Measurements from ENCODE around the gene HNRNPC. TPM values are rescaled to one million over a fixed set of nuclear protein-coding genes. Genes with fewer than 3 reads are reported as not detected.

The HNRNPC gene
- polyA plus RNA-seq, 1 donor (not counting 4 experiments of a cell fraction or from before 2014, with no cell fraction given) = 871 TPM

DNA sequence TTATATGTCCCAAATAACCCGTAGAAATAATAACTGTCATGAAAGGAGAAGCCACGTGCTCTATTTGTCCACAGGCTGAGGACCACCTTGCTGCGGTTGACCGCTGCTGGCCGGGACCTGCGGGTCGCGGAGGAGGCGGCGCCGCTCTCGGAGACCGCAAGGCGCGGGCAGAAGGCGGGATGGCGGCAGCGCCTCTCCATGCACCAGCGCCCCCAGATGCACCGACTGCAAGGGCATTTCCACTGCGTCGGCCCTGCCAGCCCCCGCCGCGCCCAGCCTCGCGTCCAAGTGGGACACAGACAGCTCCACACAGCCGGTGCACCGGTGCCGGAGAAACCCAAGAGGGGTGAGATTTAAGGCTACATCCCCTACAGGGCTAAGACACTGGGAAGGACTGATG lies 31.6 kb upstream of the HNRNPC start:
- no peak for FAIRE-seq
- Histone ChIP-seq H2AFZ (ENCODE audit: control insufficient read depth, low read length) (peak overlapping the region; percentile 58), H3K4me3 (ENCODE audit: control insufficient read depth in 2 of 3, extremely low read depth in 1 of 3, insufficient read depth in 2 of 3, low read depth in 1 of 3, low read length in 3 of 3) (peak overlapping the region in 1 of 3 experiments; percentile 46)

DNA sequence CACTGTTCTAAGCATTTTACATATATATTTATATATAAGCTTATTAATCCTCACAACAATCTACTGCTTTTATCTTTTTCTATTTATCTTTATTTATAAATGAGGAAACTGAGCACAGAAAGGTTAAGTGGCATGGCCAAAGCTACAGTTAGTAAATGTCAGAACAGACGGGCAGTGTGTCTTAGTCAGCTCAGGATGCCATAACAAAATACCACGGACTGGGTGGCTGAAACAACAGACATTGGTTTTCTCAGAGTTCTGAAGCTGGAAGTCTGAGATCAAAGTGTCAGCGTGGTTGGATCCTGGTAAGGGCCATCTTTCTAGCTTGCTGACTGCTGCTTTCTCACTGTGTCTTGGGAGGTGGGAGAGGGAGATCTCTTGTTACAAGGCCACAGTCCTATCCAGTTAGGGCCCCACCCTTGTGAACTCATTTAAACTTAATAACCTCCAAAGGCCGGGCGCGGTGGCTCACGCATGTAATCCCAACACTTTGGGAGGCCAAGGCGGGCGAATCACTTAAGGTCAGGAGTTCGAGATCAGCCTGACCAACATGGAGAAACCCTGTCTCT lies 30.4 kb upstream of the HNRNPC start:
- dilution Hi-C loops (cut with MboI; ENCODE audit: extremely low pct_ligation_motif_present, low sequenced_read_pairs) = no loop called here
- Histone ChIP-seq H2AFZ (ENCODE audit: control insufficient read depth, low read length) (no peak overlapping the region), H3K79me2 (ENCODE audit: control insufficient read depth, insufficient read depth, low read length) (no peaks in the 10 kb centered on the region), H3K9ac (ENCODE audit: control insufficient read depth, extremely low read depth, insufficient read depth, low read length) (no peak overlapping the region), H3K36me3 (ENCODE audit: control insufficient read depth in 2 of 2, extremely low read depth in 1 of 2, insufficient read depth in 2 of 2, low read length in 2 of 2) (no peaks in the 10 kb centered on the region), H3K9me3 (ENCODE audit: control insufficient read depth, low read depth, low read length) (no peaks in the 10 kb centered on the region), H3K4me1 (ENCODE audit: control insufficient read depth, extremely low read depth, insufficient read depth, low read length) (no peaks in the 10 kb centered on the region), H3K4me3 (ENCODE audit: control insufficient read depth in 2 of 3, extremely low read depth in 1 of 3, insufficient read depth in 2 of 3, low read depth in 1 of 3, low read length in 3 of 3) (no peak overlapping the region), H4K20me1 (ENCODE audit: control insufficient read depth, extremely low read depth, insufficient read depth, low read length) (no peaks in the 10 kb centered on the region), H3K27ac (ENCODE audit: control insufficient read depth, insufficient read depth, low read length) (no peak overlapping the region), H3K9me1 (ENCODE audit: control insufficient read depth, extremely low read depth, insufficient read depth, low read length) (no peaks in the 10 kb centered on the region), H3K27me3 (ENCODE audit: control insufficient read depth, extremely low read depth, insufficient read depth, low read length) (peaks cover 8% of the 10 kb centered on the region), H3K4me2 (ENCODE audit: control insufficient read depth, extremely low read depth, insufficient read depth, low read depth, low read length) (no peak overlapping the region)
- TF ChIP-seq, protein P1, sequence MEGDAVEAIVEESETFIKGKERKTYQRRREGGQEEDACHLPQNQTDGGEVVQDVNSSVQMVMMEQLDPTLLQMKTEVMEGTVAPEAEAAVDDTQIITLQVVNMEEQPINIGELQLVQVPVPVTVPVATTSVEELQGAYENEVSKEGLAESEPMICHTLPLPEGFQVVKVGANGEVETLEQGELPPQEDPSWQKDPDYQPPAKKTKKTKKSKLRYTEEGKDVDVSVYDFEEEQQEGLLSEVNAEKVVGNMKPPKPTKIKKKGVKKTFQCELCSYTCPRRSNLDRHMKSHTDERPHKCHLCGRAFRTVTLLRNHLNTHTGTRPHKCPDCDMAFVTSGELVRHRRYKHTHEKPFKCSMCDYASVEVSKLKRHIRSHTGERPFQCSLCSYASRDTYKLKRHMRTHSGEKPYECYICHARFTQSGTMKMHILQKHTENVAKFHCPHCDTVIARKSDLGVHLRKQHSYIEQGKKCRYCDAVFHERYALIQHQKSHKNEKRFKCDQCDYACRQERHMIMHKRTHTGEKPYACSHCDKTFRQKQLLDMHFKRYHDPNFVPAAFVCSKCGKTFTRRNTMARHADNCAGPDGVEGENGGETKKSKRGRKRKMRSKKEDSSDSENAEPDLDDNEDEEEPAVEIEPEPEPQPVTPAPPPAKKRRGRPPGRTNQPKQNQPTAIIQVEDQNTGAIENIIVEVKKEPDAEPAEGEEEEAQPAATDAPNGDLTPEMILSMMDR (optimal IDR thresholded peaks at IDR 0.05 in 1 of 3, IDR thresholded peaks at IDR 0.05 in 1 of 3, conservative IDR thresholded peaks at IDR 0.05 in 1 of 3; ENCODE audit: extremely low read depth in 1 of 3, insufficient read depth in 2 of 3, low read length in 3 of 3) = no peak
- TF ChIP-seq EZH2 (IDR thresholded peaks at IDR 0.05; ENCODE audit: low read length) = no peak
- FAIRE-seq (no peak), DNase-seq (ENCODE audit: low read depth, low spot score) (no peak)

More for the DNA sequence above, 31.6 kb upstream of the HNRNPC start:
- Histone ChIP-seq H4K20me1 (ENCODE audit: control insufficient read depth, extremely low read depth, insufficient read depth, low read length) (no peaks in the 10 kb centered on the region), H3K27ac (ENCODE audit: control insufficient read depth, insufficient read depth, low read length) (no peak overlapping the region), H3K4me2 (ENCODE audit: control insufficient read depth, extremely low read depth, insufficient read depth, low read depth, low read length) (peak overlapping the region; percentile 66), H3K79me2 (ENCODE audit: control insufficient read depth, insufficient read depth, low read length) (no peaks in the 10 kb centered on the region), H3K36me3 (ENCODE audit: control insufficient read depth in 2 of 2, extremely low read depth in 1 of 2, insufficient read depth in 2 of 2, low read length in 2 of 2) (no peaks in the 10 kb centered on the region), H3K9me1 (ENCODE audit: control insufficient read depth, extremely low read depth, insufficient read depth, low read length) (no peaks in the 10 kb centered on the region), H3K27me3 (ENCODE audit: control insufficient read depth, extremely low read depth, insufficient read depth, low read length) (peaks cover 8% of the 10 kb centered on the region), H3K9me3 (ENCODE audit: control insufficient read depth, low read depth, low read length) (no peaks in the 10 kb centered on the region), H3K4me1 (ENCODE audit: control insufficient read depth, extremely low read depth, insufficient read depth, low read length) (no peaks in the 10 kb centered on the region), H3K9ac (ENCODE audit: control insufficient read depth, extremely low read depth, insufficient read depth, low read length) (no peak overlapping the region)
- dilution Hi-C loops (cut with MboI; ENCODE audit: extremely low pct_ligation_motif_present, low sequenced_read_pairs) = no loop called here
- DNase-seq (ENCODE audit: low read depth, low spot score) = no peak
- TF ChIP-seq EZH2 (IDR thresholded peaks at IDR 0.05; ENCODE audit: low read length) = peak; percentile 76
- TF ChIP-seq, protein P1 (optimal IDR thresholded peaks at IDR 0.05 in 1 of 3, IDR thresholded peaks at IDR 0.05 in 1 of 3, conservative IDR thresholded peaks at IDR 0.05 in 1 of 3; ENCODE audit: extremely low read depth in 1 of 3, insufficient read depth in 2 of 3, low read length in 3 of 3) = peak in 1 of 3 experiments; percentile 29
